Measurements from ENCODE around the gene HSPB1. TPM values are rescaled to one million over a fixed set of nuclear protein-coding genes. Genes with fewer than 3 reads are reported as not detected.
A peak's percentile ranks its signal among the peaks of the same experiment; 100 is the strongest.
"Not testable (repeated sequence)": the region's sequence is repeated elsewhere in the genome, so short reads cannot be mapped to it uniquely, and the experiment has no call there.

Gene HSPB1
- total and polyA plus RNA-seq, 9 donors: 188 to 2,022 (median 1,473) TPM

GRCh38 chr7:76278540-76278939 lies 23.9 kb upstream of the HSPB1 start:
- no peaks in the 10 kb centered on the region for H3K9me3 ChIP-seq (replicated peaks; ENCODE audit: control insufficient read depth, low read depth, low read length)
- H3K36me3 ChIP-seq (ENCODE audit: control insufficient read depth, insufficient read depth, low read length): no peaks in the 10 kb centered on the region
- WGBS (ENCODE audit: insufficient coverage): 100% methylated on average over 1 of the region's 1 CpG
- peaks cover 77% of the 10 kb centered on the region for H3K27me3 ChIP-seq (ENCODE audit: control insufficient read depth, insufficient read depth, low read length)
- peaks cover 8% of the 10 kb centered on the region for H3K4me1 ChIP-seq (ENCODE audit: control insufficient read depth, insufficient read depth, low read length)
- H3K4me3 ChIP-seq (ENCODE audit: low read length): no peak overlapping the region
- no peak overlapping the region for H3K27ac ChIP-seq (ENCODE audit: low read length)
- DNase-seq: no peak

GRCh38 chr7:76280408-76280807 lies 22.1 kb upstream of the HSPB1 start:
- 4% methylated on average over 9 of the region's 25 CpGs for WGBS (ENCODE audit: insufficient coverage)
- no peak overlapping the region for H3K27ac ChIP-seq (ENCODE audit: low read length)
- no peak overlapping the region for H3K4me3 ChIP-seq (ENCODE audit: low read length)
- peaks cover 80% of the 10 kb centered on the region for H3K27me3 ChIP-seq (ENCODE audit: control insufficient read depth, insufficient read depth, low read length)
- peaks cover 9% of the 10 kb centered on the region for H3K4me1 ChIP-seq (ENCODE audit: control insufficient read depth, insufficient read depth, low read length)
- H3K36me3 ChIP-seq (ENCODE audit: control insufficient read depth, insufficient read depth, low read length): no peaks in the 10 kb centered on the region
- no peaks in the 10 kb centered on the region for H3K9me3 ChIP-seq (replicated peaks; ENCODE audit: control insufficient read depth, low read depth, low read length)
- DNase-seq: no peak

DNA sequence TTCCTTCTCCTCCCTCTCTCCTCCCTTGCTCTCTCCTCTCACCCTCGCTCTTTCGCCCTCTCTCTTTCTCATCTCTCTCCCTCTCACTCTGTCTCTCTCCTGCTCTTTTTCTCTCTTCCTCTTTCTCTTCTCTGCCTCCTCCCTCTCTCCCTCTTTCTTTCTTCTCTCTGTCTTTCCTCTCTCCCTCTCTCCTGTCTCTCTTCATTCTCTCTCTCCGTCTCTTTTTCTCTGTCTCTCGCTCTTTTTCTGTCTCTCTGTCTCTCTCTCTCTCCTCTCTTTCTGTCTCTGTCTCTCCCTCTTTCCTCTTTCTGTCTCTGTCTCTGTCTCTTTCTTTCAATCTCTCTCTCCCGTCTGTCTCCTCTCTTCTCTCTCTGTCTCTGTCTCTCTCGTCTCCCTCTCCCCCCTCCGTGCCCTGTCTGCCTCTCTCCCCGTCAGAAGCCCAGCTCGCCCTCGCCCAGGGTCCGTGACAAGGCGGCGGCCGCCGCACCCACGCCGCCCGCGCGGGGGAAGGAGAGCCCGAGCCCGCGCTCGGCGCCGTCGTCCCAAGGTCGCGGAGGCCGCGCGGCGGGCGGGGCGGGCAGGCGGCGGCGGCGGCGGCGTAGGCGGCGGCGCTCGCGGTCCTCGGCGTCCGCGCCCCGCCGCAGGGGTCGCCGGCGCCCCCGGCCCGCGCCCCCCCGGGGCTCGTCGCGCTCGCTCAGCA lies 21.3 kb upstream of the HSPB1 start:
- no peak overlapping the region for H3K27ac ChIP-seq (ENCODE audit: low read length)
- H3K4me3 ChIP-seq (ENCODE audit: low read length): peak overlapping the region; percentile 22
- H3K36me3 ChIP-seq (ENCODE audit: control insufficient read depth, insufficient read depth, low read length): no peaks in the 10 kb centered on the region
- WGBS (ENCODE audit: insufficient coverage): 1% methylated on average over 61 of the region's 63 CpGs
- DNase-seq: no peak
- peaks cover 84% of the 10 kb centered on the region for H3K27me3 ChIP-seq (ENCODE audit: control insufficient read depth, insufficient read depth, low read length)
- peaks cover 9% of the 10 kb centered on the region for H3K4me1 ChIP-seq (ENCODE audit: control insufficient read depth, insufficient read depth, low read length)
- H3K9me3 ChIP-seq (replicated peaks; ENCODE audit: control insufficient read depth, low read depth, low read length): no peaks in the 10 kb centered on the region

GRCh38 chr7:76281706-76282343 lies 20.6 kb upstream of the HSPB1 start:
- Histone ChIP-seq H3K9me3 (replicated peaks; ENCODE audit: control insufficient read depth, low read depth, low read length) (no peaks in the 10 kb centered on the region), H3K36me3 (ENCODE audit: control insufficient read depth, insufficient read depth, low read length) (no peaks in the 10 kb centered on the region), H3K27me3 (ENCODE audit: control insufficient read depth, insufficient read depth, low read length) (peaks cover 82% of the 10 kb centered on the region), H3K27ac (ENCODE audit: low read length) (no peak overlapping the region), H3K4me3 (ENCODE audit: low read length) (peak overlapping the region; percentile 25), H3K4me1 (ENCODE audit: control insufficient read depth, insufficient read depth, low read length) (peaks cover 9% of the 10 kb centered on the region)
- 0% methylated on average over 32 of the region's 36 CpGs for WGBS (ENCODE audit: insufficient coverage)
- no peak for DNase-seq

DNA sequence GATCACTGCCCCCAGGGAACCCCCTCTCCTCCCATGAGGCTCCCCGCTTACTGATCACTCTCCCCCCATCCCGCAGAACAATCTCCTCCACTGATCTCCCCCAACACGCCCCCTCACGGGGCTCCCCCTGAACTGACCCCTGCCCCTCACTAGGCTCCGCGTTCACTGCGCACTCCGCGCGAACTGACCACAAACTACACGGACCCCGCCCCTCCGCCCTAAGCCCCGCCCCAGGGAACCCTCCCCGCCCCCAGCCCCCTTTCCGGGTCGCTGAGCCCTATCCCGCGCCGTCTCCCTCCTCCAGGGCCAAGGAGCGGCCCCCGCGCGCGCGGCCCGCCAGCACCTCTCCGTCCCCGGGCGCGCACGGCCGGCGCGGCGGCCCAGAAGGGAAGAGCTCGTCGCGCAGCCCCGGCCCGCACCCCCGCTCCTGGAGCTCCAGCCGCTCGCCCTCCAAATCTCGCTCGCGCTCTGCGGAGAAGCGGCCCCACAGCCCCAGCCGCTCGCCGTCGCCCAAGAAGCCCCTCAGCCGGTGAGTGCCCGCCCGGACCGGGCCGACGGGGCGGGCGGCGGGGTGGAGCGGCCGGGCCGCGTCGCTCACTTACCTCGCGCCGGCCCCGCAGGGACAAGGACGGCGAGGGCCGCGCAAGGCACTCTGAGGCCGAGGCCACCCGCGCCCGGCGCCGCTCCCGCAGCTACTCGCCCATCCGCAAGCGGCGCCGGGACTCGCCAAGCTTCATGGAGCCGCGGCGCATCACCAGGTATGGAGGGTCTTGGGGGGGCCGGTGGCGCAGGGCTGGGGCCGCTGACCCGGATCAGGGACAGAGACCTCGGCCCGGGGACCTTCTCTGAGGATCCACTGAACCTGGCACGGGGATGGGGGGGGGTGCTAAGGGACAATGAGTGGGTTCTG lies 19.9 kb upstream of the HSPB1 start:
- peaks cover 78% of the 10 kb centered on the region for H3K27me3 ChIP-seq (ENCODE audit: control insufficient read depth, insufficient read depth, low read length)
- H3K9me3 ChIP-seq (replicated peaks; ENCODE audit: control insufficient read depth, low read depth, low read length): no peaks in the 10 kb centered on the region
- no peak overlapping the region for H3K27ac ChIP-seq (ENCODE audit: low read length)
- no peaks in the 10 kb centered on the region for H3K36me3 ChIP-seq (ENCODE audit: control insufficient read depth, insufficient read depth, low read length)
- under 1% methylated on average over 83 of the region's 98 CpGs for WGBS (ENCODE audit: insufficient coverage)
- peaks cover 9% of the 10 kb centered on the region for H3K4me1 ChIP-seq (ENCODE audit: control insufficient read depth, insufficient read depth, low read length)
- peak overlapping the region; percentile 25 for H3K4me3 ChIP-seq (ENCODE audit: low read length)
- no peak for DNase-seq

DNA sequence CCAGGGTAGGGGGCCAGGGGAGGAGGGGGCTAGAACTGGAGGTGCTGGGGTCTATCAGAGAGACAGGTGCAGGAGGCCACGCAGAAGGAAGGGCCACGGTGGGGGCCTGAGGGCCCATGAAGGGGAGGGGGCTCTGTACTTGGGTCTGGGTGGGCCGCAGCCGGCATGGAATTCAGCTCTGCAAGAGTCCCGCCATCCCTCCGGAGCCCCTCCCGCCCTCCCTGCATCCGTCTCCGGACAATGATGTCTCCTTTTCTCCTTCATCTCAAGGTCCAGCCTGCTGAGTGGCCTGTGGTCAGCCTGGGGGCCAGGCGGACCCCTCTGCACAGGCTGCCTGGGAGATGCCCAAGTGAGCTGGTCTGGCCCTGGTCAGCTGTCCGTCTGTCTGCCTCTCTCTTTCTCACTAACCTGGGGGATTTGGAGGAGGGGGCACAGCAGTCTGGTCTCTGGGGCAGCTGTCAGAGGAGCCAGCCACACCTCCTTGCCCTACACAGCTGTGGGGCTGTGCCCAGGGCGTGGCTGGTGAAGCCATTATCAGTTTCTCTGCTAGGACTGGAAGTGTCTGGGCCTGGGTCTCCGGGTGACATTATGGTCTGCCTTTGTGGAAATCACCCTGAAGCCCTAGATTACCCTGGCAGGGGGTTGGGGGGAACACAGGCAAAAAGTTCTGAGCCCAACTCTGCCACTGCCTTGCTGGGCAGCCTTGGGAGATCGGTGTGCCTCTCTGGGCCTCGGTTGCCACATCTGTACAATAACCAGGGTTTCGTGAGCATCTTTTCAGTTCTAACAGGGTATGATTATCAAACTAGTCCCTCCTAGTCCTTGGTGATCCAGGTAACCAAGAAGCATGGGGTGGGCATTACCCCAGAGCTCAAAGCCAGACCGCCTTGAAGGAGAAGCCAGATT lies 19.0 kb upstream of the HSPB1 start:
- no peak for DNase-seq
- peaks cover 9% of the 10 kb centered on the region for H3K4me1 ChIP-seq (ENCODE audit: control insufficient read depth, insufficient read depth, low read length)
- peaks cover 70% of the 10 kb centered on the region for H3K27me3 ChIP-seq (ENCODE audit: control insufficient read depth, insufficient read depth, low read length)
- no peak overlapping the region for H3K4me3 ChIP-seq (ENCODE audit: low read length)
- no peak overlapping the region for H3K27ac ChIP-seq (ENCODE audit: low read length)
- no peaks in the 10 kb centered on the region for H3K36me3 ChIP-seq (ENCODE audit: control insufficient read depth, insufficient read depth, low read length)
- H3K9me3 ChIP-seq (replicated peaks; ENCODE audit: control insufficient read depth, low read depth, low read length): no peaks in the 10 kb centered on the region
- 55% methylated on average over 10 of the region's 17 CpGs for WGBS (ENCODE audit: insufficient coverage)

- no peak overlapping the region for H3K4me3 ChIP-seq (ENCODE audit: low read length)
- 83% methylated on average over 15 of the region's 29 CpGs for WGBS (ENCODE audit: insufficient coverage)
- peaks cover 9% of the 10 kb centered on the region for H3K4me1 ChIP-seq (ENCODE audit: control insufficient read depth, insufficient read depth, low read length)
- peaks cover 50% of the 10 kb centered on the region for H3K27me3 ChIP-seq (ENCODE audit: control insufficient read depth, insufficient read depth, low read length)
- H3K9me3 ChIP-seq (replicated peaks; ENCODE audit: control insufficient read depth, low read depth, low read length): no peaks in the 10 kb centered on the region
- DNase-seq: no peak
- no peak overlapping the region for H3K27ac ChIP-seq (ENCODE audit: low read length)
- H3K36me3 ChIP-seq (ENCODE audit: control insufficient read depth, insufficient read depth, low read length): no peaks in the 10 kb centered on the region
Measured at GRCh38 chr7:76285604-76286374, 16.7 kb upstream of the HSPB1 start.

- Histone ChIP-seq H3K4me3 (ENCODE audit: low read length) (no peak overlapping the region), H3K36me3 (ENCODE audit: control insufficient read depth, insufficient read depth, low read length) (no peaks in the 10 kb centered on the region), H3K9me3 (replicated peaks; ENCODE audit: control insufficient read depth, low read depth, low read length) (no peaks in the 10 kb centered on the region), H3K27me3 (ENCODE audit: control insufficient read depth, insufficient read depth, low read length) (peaks cover 41% of the 10 kb centered on the region), H3K27ac (ENCODE audit: low read length) (no peak overlapping the region), H3K4me1 (ENCODE audit: control insufficient read depth, insufficient read depth, low read length) (peaks cover 14% of the 10 kb centered on the region)
- 89% methylated on average over 6 of the region's 16 CpGs for whole genome bisulfite sequencing (ENCODE audit: insufficient coverage)
- no peak for DNase-seq
Measured at GRCh38 chr7:76286842-76287403, 15.6 kb upstream of the HSPB1 start.

DNA sequence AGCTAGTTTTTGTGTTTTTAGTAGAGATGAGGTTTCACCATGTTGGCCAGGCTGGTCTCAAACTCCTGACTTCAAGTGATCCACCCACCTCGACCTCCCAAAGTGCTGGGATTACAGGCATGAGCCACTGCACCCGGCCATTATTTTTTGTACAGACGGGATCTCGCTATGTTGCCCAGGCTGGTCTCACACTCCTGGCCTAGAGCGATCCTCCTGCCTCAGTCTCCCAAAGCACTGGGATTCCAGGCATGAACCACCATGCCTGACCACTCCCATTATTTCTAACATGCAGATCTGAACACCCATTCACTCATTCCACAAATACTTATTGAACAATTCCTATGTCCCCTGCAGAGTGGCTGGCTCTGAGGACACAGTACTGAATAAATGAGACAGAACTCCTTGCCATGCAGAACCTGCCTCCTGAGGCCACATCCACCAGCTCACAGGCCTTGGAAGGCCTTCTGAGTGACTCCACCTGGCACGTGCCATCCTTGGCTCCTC lies 11.6 kb upstream of the HSPB1 start:
- DNase-seq; H3K4me3 ChIP-seq (ENCODE audit: low read length); H3K36me3 ChIP-seq (ENCODE audit: control insufficient read depth, insufficient read depth, low read length); H3K27me3 ChIP-seq (ENCODE audit: control insufficient read depth, insufficient read depth, low read length); H3K27ac ChIP-seq (ENCODE audit: low read length); H3K9me3 ChIP-seq (replicated peaks; ENCODE audit: control insufficient read depth, low read depth, low read length): not testable (repeated sequence)
- 82% methylated on average over 5 of the region's 6 CpGs for WGBS (ENCODE audit: insufficient coverage)
- H3K4me1 ChIP-seq (ENCODE audit: control insufficient read depth, insufficient read depth, low read length): peaks cover 43% of the 10 kb centered on the region
